Omental fat pad (tissue), 4 donors: ENCODE measurements around the gene PSMG2. TPM values are rescaled to one million over a fixed set of nuclear protein-coding genes. Genes with fewer than 3 reads are reported as not detected.
"Not testable (repeated sequence)": the region's sequence is repeated elsewhere in the genome, so short reads cannot be mapped to it uniquely, and the experiment has no call there.

ENCODE experiments used
- ATAC-seq: fragments of 150-250 bp; one replicate; pipeline ENCODE4 v1.9.1; 2016; ENCODE audit warnings: mild to moderate bottlenecking, moderate library complexity; ENCODE audit not compliant: low FRiP score
- DNase-seq: peaks from one replicate; pipeline ENCODE4 v3.0.0-alpha.2; 2019; ENCODE audit warnings: low spot score
- CTCF ChIP-seq, 3 donors: fragments of 450-650 bp; IDR thresholded peaks; one replicate each; pipeline ENCODE4 v1.5.1; 2016 to 2017; ENCODE audit warnings: antibody characterized with exemption in 3 of 3, mild to moderate bottlenecking in 3 of 3, moderate library complexity in 2 of 3
- total RNA-seq, 4 donors: library from RNA; depleted of rRNA; stranded (reverse); fragments of >200 nt; gene quantifications; one replicate each; pipeline ENCODE4 v1.1.0, GENCODE V29; 2016

Gene PSMG2
- total RNA-seq, 4 donors from 2014 or later = 62.8 to 88.0 (median 69.3) TPM

- TF ChIP-seq CTCF (IDR thresholded peaks at IDR 0.05) = no peak
- DNase-seq (no peak), ATAC-seq (no peak)
Measured at GRCh38 chr18:12750715-12751502, 48.1 kb downstream of the PSMG2 start.

- TF ChIP-seq CTCF (IDR thresholded peaks at IDR 0.05) = no peak
- DNase-seq = no peak
- no peak for ATAC-seq
Measured at GRCh38 chr18:12751503-12751884, 48.7 kb downstream of the PSMG2 start.

GRCh38 chr18:12751891-12752290 is 49.0 kb downstream of the PSMG2 start:
- ATAC-seq (no peak), DNase-seq (no peak)
- no peak for TF ChIP-seq CTCF (IDR thresholded peaks at IDR 0.05)

GRCh38 chr18:12754511-12754910 is 51.7 kb downstream of the PSMG2 start:
- DNase-seq (no peak), ATAC-seq (no peak)
- no peak for TF ChIP-seq CTCF (IDR thresholded peaks at IDR 0.05)

- not testable (repeated sequence) for ATAC-seq, DNase-seq
Measured at GRCh38 chr18:12755606-12756005, 52.8 kb downstream of the PSMG2 start.

GRCh38 chr18:12756619-12757239 is 53.9 kb downstream of the PSMG2 start:
- ATAC-seq, DNase-seq: not testable (repeated sequence)

GRCh38 chr18:12758566-12758965 is 55.7 kb downstream of the PSMG2 start:
- not testable (repeated sequence) for DNase-seq, ATAC-seq

GRCh38 chr18:12765126-12765525 is 62.3 kb downstream of the PSMG2 start:
- ATAC-seq (no peak), DNase-seq (no peak)

More at GRCh38 chr18:12765126-12765525, 62.3 kb downstream of the PSMG2 start:
- TF ChIP-seq CTCF (IDR thresholded peaks at IDR 0.05) = no peak
